GM18498 (cell line): ENCODE data around the gene CA5A.

Experiments
- ATAC-seq: cut with Tn5 transposase; IDR thresholded peaks from one replicate; pipeline ENCODE4 v1.9.1; 2021; ENCODE audit warnings: mild to moderate bottlenecking, moderate library complexity; ENCODE audit not compliant: unreplicated experiment

CA5A gene

DNA sequence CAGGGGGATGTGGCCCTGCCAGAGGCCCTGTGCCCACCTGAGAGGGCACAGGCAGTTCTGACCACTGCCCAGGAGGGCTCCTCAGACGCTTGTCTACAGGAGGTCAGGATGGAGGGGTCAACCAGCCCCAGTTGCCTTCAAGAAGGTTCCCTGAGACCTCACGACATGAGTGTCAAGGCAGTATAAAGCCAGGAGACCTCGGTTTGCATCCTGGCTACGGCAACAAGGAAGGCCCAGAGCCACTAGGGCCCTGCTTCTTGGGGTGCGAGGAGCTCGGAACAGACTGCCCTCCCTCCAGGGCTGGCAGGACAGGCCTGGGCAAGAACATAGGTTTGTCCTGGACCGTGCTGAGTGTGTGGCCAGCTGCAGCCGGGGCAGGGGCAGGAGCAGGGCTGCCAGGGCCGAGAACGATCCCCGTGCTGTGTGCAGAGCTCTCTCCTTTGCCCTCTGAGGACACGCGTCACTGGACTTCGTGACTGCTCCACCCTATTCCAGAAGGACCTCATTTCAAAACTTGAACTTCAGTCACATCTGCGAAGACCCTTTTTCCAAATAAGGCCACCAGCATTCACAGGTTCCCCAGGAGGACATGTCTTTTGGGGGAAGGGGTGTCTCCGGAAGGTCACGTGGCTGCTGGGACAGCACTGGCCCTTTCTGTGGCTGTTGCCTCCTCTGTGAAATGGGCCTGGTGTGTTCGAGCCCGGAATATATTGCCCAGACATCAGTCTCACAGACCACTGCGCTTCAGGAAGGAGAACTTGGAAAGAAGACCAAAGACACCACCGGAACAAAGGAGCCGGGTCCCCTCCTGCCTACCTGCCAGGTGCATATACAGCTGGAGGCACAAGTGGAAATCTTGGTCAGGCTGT is 94.8 kb downstream of the CA5A start:
- ATAC-seq = no peak

DNA sequence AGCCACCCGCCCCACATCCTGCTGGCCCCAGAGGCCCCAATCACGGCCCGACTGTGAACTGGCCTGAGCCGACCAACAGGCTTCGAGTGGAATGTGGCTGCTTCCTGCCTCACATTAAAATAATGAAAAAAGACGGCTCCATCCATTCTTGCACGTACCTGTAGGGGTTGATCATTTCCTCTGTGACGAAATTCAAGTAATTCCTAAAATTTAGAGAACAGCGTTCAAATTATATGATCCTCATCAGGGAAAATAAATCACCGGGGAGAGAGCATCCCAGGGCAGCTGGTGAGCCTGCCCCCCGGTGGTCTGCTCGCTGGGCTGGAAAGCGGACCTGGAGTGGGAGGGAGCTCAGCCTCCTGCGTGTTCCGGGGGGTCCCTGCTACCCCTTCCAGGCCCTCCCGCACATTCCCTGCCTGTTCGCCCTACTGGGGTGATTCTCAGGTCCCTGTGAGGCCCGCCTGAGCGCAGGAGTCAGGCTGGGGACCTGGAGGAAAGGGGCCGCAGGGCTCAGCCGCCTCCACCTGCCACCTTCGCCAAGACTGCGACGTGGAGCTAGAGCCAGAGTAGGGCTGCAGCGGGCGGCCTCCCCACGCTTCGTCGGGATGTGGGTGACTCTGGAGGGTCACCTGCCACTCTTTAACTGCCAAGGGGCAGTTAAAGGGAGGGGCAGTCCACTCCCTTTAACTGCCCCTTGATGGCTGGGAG is 95.9 kb downstream of the CA5A start:
- no peak for ATAC-seq

DNA sequence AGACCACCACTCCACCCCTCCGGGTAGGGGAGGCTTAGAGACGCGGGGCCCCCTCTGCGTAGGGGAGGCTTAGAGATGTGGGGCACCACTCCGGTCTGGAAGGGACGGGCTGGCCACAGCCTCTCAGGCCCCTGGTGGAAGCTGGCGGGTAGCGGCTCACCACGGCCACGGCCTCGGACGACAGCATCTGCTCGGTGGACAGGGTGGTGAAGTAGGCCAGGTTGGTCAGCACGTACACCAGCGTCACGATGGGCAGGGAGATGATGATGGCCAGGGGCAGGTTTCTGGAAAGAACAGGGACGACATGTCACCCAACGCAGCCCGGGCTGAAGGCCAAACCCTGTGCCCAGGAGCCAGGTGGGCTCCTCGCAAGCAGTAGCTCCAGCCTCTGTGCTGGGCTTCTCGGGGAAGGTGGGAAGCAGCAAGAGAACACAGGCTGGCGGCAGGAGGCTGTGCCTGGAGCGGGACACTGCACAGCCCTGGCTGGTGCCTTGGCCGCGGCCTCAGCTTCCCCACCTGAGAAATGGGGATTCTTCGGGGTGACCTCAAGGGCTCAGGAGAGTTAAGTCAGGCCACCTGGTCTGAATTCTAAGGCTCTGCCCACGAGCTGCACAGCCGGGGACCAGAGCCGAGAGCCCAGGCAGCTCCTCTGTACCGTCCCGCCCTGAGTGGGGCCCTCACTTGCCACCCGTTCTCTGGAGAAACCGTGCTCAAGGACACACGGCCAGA is 96.6 kb downstream of the CA5A start:
- no peak for ATAC-seq

DNA sequence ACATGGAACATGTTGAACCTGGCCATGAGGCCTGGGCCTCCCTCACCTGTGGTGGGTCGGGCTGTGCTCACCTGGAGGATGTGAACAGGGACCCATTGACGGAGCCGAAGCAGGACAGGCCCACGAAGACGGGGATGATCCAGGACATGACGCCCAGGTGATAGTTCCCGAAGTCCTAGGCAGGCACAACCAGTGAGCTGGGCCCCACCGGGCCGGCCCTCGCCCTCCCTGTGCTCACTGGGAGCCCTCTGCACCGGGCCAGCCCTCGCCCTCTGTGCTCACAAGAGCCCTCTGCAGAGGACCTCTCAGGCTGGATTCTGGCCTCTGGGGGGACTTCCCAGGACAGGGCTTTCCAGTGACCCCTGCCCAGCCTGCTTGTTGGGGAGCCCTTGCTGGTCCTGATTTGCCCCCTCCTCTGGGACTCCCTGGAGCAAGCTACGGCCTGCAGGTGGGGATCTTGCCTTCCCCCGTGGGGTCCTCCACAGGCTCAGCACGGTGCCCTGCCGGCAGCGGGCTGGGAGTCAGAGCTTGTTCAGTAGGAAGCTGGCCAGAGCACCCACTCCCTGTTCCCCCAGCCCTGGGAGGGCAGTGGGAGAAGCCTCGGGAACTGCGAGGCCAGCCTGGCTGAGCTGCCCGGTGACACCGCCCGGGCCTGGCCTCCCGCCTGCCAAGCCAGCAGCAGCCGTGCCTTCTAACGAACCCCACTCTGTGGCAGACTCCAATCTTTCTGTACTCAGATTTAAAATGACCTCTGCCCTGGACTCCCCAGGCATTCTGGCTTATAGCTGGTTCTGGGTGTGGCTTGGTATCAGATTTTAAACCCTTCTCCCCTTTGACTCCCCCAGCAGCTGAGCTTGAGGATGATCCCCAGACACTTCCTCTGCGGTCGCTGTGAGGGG is 97.4 kb downstream of the CA5A start:
- ATAC-seq = no peak
